Hematopoietic multipotent progenitor cell treated with erythropoietin and hydrocortisone succinate and interleukin-3 and kit ligand, for 17 days (in vitro differentiated cells): ENCODE measurements around the gene C18orf54.
"Not testable (repeated sequence)": the region's sequence is repeated elsewhere in the genome, so short reads cannot be mapped to it uniquely, and the experiment has no call there.

ENCODE experiments used
- DNase-seq: peaks from one replicate; pipeline ENCODE4 v3.0.0-alpha.2; 2015; ENCODE audit warnings: low spot score

The C18orf54 gene

DNA sequence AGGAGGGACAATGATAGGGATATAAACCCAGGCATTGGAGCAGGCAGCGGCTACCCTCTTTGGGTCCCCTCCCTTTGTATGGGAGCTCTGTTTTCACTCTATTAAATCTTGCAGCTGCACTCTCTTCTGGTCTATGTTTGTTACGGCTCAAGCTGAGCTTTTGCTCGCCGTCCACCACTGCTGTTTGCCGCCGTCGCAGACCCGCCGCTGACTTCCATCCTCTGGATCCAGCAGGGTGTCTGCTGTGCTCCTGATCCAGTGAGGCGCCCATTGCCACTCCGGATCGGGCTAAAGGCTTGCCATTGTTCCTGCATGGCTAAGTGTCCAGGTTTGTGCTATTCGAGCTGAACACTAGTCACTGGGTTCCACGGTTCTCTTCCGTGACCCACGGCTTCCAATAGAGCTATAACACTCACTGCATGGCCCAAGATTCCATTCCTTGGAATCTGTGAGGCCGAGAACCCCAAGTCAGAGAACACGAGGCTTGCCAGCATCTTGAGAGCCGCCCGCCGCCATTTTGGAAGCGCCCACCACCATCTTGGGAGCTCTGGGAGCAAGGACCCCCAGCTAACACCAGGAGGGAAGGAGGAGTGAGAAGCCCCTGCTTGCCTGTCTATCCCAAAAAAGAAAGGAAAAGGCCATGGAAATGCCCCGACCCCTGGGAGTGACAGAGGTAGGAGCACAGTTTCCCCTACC is 29.2 kb downstream of the C18orf54 start:
- not testable (repeated sequence) for DNase-seq

DNA sequence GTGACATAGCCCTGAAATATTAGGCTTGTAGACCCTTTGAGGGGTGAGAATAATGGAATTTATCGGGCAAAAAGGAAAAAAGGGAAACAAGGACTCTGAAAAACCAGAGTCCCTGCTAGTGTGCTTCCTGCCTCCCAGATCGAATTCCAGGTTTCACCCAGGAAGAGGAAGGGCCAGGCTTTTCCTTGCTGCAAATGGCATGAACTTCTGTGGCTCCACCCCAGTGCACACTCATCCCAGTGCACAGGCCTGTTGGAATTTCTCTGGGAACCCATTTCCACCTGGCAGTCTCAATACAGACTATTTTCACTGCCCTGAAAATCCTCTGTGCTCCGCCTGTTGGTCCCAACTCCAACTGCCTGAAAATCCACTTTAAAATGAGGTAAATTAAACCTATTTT is 29.9 kb downstream of the C18orf54 start:
- DNase-seq: no peak

DNA sequence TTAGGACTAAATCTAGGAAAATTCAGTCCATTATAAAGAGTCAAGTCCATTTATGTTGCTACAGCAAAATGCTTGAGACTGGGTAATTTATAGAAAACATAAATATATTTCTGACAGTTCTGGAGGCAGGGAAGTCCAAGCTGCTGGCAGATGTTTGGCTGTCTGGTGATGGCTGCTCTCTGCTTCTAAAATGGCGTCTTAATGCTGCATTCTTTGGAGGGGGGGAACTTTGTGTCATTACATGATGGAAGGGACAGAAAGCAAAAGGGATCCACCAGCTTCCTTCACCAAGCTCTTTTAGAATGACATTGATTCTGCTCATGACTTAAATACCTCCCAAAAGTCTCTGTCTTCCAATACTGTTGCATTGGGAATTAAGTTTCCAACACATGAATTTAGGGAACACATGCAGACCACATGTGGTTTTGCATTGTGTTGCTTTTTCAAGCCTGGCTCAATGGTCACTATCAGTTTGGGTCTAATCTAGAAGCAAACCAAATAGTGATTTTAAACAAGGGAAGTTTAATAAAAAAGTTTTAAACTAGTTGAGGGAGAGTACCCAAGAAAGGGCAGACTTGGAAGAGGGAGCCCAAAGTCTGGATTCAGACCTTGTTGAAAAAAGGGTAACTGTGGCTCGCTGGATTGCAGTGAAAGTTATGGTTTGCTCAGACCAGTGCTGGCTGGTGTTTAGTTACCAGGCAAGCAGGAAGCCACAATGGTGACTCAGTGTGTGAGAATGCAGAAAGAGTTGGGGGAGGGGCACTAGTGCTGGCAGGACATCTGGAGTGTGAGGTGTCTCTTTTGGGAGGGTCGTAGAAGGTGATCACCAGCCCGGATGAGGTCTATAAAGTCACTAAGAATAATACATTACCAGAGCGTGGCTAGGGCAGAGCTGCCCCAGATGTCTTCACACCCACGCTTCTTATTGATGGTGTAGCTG is 30.8 kb downstream of the C18orf54 start:
- DNase-seq: no peak

DNA sequence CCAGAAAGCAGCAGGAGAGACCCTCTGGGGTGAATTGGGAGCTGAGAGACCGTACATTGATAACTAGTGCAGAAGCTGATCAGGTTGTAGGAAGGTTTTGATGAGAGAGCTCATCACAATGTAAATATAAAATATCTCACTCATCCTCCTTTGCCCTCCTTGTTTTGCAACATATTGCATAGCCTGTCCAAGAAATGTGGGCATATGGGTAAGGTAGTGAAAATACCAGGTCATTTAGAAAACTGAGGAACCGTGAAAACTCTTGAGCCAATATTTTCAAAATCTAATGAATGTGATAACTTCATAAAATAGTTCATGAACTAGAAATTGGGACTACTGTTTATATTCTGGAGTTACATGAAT is 31.4 kb downstream of the C18orf54 start:
- DNase-seq: no peak

DNA sequence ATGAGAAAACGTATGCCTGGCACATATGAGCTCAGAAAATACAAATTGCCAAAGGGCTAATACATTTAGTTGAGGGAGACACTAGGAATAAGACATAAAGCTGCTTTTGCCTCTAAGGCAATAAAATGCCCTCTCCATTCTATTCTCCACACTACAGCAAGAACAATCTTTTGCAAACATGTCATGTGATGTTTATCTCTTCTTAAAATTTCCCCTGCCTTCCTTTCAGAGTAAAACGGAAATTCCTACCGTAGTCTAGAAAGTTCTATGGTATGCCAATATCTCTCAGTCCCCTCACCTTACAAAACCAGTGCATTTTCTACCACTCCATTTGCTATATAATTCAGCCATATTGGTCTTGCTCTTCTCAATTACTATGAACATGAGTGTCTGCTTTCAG is 33.1 kb downstream of the C18orf54 start:
- no peak for DNase-seq

DNA sequence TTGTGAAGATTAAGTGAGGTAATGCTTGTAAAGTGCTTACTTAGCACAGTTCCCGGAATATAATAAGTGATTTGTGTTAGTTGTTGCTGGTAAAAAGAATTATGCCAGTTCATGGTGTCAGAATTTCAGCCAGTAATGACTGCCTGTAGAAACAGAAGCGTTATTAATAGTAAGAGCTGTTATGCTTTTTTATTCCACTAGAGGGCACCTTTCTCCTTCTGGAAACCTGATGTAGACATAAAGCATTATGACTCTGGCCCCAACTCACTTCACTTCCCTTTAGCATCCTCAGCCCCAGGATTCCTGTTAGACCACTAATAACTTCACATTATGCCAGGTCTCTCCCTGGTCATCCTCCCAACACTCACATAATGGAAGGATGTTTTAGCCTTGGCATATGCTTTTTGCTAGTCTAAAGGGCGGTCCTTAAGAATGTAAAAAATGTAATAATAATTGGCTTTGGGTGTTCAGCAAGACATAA is 34.9 kb downstream of the C18orf54 start:
- peak; percentile 66 for DNase-seq

DNA sequence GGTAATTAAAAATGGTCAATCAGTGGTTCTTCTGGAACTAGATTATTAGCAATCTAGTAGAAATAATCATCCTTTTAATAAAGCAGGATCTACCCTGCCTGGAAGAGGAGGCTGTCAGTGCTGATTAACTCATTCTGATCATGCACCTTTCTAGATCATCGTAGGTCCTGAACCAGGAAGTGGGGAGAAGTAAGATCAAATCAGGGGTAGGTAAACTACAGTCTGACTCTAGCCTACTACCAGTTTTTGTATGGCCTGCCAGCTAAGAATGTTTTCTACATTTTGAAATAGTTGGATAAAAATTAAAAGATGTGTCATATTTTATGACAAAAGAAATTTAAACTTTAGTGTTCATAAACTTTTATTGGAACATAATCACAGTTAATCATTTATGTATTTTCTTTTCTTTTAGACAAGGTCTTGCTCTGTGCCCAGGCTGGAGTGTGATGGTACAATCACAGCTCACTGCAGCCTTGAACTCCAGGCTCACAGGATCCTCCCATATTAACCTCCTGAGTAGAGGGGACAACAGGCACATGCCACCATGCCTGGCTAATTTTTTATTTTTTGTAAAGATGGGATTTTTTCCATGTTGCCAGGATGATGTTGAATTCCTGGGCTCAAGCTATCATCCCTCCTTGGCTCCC is 36.1 kb downstream of the C18orf54 start:
- no peak for DNase-seq

DNA sequence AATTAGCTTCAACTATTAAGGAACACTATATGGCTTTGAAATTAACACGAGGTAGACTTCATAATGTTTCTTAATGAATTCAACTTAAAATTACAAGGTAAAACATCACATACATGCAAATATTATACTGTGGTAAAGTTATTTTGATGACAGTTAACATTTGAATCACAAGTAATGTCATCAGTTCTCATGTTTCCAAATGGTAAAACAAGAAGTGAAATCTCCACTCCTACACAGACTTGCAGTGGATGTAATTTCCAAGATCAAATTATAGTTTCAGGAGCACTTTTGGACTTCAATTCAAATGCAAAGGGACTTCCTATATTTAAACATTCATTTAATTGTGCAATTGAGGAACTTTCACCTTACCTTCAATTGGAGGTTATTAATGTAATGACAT is 39.1 kb downstream of the C18orf54 start:
- no peak for DNase-seq

DNA sequence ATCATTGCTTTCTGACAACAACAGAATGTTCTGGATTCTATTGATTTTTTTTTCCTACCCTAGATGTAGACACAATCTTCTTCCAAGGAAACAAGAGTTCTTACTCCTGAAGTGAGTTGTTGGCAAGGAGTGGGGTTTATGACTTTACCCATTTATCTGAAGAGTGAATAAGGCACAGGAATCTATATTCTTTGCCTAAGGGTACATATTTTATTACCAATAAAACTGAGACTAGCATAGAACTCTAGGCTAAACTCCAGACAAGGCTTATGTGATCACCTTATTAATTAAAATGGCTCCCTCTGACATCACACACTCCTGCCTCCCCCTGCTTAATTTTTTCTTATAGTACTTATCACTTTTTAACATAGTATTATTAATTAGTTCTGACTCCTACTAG is 47.6 kb downstream of the C18orf54 start:
- DNase-seq: no peak

DNA sequence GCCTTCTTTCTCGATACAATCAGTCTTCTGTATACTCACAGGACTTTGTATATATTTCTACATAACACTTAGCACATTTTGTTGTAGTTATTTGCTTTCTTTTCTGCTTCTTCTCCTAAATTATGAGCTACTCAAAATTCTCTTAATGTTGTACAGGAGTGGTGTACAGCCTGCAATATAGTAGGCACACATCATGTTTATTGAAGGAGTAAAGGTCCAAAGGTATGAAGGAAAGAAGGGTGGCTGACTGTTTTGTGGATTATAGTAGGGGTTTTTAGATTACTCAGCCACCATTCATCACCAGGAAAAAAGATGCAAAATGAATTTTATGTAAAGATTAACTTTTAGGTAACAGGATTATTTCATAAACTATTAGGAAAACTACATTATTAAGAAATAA is 54.1 kb downstream of the C18orf54 start:
- DNase-seq: no peak

DNA sequence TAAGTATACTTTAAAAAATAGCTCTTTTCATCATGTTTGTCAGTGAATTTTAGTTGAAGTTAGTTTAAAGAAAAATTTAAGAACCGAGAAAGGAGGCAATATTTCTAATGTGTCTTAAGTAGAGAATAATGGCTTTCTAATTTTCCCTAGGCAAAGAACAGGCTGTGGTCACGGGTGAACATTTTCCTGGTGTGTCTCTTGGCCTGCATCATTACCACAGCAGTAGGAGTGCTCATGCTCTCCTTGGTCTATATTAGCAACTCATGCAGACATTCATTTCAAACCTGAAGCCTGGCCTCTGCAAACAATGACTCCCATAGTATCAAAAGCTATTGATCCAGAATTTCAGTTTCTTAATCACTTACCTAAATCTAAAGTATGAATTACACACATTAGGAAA is 57.4 kb downstream of the C18orf54 start:
- DNase-seq: no peak

DNA sequence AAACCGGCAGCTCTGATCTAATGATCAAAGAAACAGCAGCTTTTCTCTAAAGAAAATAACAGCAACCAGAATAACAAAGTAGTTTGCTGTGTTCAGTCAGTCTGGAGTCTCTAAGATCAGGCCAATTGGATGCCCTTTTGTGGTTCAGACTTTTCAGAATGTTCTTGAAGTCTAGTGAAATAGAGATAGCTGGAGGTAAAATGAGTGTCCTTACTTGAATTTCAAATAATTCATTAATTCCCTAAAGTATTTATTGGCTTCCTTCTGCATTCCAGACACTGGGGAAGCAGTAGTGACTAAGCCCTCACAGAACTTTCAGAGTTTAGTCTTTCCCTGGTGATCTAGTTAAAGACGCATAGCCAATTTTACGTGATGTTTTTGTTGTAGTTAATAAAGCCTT is 58.7 kb downstream of the C18orf54 start:
- no peak for DNase-seq

DNA sequence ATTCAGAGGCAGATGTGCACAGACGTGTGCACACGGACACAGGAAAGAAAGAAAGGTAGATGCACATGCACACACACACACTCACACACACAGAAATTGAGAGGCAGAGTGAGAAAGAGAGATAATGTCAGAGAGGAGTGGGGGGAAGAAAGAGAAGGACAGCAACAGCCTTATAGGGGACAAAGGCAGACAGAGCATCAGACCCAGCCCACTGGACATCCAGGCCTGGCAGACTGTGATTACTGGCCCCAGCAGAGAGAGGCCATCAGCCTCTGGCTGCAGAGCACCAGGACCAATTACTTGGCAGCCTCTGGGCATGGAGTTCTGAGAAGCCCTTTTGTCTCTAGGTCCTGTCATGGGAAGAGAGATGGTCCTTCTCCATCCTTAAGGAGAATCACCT is 66.1 kb downstream of the C18orf54 start:
- no peak for DNase-seq

DNA sequence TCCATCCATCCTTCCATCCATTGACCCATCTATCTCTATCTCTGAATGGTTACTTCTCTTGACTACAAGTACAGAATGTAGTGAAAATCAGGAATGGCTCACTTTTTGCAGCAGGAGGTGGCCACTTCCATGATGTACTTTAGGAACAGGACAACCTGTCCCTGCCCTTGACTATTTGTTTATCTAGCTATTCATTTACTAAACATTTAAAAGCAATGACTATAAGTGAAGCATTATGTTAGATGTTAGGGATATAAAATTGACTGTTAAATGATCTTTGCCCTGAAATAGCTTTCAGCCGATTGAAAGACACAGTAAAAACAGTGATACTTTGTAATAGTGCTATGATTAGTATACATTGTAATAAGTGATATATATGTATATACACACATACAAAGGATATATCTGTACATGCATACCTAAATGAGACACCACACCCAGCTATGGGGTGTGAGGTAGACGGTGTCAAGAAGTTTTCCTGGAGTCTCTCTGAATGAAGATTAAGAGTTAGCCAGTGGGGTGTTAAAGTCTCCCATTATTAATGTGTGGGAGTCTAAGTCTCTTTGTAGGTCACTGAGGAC is 68.5 kb downstream of the C18orf54 start:
- DNase-seq: no peak
